HG03378 (cell line): ENCODE data around the gene ZNF497.
A peak's percentile ranks its signal among the peaks of the same experiment; 100 is the strongest.

ENCODE experiments used
- ATAC-seq: cut with Tn5 transposase; IDR thresholded peaks from one replicate; pipeline ENCODE4 v1.9.1; 2021; ENCODE audit warnings: mild to moderate bottlenecking, moderate library complexity; ENCODE audit not compliant: unreplicated experiment

Gene ZNF497

DNA sequence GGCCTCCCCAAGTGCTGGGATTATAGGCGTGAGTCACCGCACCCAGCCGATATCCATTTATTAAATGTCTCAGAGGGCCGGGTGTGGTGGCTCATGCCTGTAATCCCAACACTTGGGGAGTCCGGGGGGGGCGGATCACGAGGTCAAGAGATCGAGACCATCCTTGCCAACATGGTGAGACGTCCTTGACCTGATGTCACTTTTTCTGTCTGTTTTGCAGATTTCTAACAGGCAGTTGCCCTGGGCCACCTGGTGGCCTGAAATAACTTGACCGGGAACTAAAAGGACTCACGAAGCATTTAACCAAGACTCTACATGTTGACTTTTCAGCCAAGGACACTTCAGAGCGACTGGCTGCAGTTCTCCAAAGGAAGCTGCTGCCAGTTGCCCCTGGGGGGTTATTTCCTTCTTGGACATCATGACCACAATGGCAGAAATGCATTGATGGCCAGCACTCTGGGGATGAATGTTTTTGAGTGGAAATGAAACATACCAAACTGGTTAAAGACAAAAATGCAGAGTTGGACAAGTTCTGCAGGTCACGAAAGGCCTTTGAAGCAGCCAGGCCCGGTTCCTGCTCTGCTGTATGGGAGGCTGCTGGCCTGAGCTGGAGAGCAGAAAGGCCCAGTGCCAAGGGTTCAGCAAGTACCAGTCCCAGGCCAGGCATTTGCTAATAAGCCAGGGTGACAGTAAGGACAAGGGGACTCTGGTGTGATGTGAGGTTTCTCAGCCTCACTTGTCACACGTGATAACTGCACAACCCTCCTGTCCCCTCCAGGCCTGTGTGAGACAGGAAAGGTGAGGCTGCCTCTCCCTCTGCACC, 10.0 kb upstream of the ZNF497 start:
- ATAC-seq = no peak

DNA sequence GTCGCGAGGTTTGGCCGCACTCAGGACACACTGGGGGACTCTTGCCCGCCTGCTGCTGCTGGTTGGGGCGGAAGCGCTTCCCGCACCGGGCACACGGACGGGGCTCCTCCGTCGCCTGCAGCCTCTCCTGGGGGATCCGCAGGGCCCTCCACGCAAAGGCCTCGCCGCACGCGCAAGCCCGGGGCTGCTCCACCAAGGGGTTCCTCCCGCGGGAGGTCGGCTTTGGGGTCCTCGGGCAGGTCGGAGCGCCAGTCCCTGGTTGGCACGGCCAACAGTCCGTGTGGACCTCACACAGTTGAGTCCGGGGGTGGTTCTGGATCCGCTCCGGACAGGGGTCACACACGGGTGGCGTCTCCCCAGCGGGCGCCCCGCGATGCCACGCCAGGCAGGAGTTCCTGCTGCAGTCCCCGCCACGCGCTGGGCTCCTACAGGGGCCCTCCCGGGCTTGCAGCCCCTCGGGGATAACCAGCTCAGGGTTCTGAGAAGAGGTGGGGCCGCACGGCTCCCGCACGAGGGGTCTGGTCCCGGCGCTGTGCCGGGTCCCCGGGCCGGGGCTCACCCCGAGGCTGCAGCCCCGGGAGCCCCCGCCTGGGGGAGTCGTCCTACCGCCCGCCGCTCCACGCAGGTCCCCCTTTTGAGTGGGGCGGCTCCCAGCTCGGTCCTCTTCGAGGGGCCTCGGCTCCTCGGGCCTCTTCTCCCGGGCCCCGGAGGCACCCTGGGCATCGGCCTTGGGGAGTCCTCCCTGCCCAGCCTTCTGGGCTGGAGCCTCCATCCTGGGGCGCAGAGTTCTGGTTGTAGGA, 6.2 kb upstream of the ZNF497 start:
- no peak for ATAC-seq

DNA sequence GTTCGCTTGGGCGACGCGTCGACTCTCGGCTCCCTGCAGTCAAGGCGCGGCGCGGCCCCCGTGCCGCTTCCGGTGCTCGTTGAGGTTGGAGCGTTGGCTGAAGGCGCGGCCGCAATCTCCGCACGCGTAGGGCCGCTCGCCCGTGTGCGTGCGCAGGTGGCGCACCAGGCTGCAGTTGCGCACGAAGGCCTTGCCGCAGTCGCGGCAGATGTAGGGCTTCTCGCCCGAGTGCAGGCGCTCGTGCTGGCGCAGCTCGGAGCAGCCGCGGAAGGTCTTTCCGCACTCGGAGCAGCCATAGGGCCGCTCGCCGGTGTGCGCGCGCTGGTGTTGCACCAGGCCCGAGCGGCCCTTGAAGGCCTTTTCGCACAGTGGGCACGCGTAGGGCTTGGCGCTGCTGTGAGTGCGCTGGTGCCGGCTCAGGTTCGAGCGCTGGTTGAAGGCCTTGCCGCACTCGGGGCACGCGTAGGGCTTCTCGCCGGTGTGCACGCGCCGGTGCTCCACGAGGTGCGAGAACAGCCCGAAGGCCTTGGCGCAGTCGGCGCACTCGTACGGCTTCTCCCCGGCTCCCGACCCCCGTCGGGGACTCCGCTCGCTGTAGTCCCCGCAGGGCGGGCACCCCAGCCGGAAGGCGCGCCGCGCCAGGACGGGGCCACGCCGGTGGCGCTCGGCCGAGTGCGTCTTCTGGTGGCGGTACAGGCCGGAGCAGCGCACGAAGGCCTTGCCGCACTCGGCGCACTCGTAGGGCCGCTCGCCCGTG, 5.3 kb upstream of the ZNF497 start:
- ATAC-seq = no peak

DNA sequence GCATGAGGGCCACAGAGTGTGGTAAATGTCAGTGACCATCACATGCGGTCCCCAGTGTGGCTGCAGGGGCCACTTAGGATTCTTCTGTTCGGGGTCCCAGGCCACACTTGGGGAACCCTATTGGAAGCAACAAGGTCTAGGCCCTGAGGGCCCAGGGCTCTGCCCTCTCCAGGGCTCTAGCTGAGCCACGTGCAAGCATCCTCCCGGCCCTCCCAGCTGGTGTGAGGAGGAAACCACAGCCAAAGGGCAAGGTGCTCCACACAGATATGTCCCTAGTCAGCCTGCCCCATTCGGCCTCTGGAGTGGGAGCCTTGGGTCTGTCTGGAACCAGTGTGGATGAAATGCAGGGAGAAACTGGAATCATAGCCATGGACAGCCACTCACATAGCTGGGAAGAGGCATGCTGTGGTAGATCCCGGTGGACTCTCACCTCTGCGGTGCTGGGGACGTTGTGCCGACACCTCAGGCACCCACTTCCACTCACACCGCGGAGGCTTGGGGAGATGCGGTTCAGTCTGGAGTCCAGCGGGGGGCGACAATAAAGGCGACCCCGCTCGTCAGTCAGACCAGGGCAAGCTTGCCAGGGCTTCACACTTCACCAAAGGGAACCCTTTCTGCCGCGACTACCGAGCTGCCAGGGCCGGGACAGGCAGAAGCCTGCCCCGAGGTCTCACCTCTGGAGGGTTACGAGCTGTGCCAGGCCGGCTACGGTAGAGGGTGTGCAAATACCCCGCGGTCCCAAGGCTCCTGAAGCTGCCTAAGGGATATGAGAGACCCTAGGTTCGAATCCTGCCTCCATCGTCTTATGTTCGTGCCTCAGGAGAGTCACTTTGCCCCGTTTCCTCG, 4.3 kb upstream of the ZNF497 start:
- ATAC-seq = no peak

DNA sequence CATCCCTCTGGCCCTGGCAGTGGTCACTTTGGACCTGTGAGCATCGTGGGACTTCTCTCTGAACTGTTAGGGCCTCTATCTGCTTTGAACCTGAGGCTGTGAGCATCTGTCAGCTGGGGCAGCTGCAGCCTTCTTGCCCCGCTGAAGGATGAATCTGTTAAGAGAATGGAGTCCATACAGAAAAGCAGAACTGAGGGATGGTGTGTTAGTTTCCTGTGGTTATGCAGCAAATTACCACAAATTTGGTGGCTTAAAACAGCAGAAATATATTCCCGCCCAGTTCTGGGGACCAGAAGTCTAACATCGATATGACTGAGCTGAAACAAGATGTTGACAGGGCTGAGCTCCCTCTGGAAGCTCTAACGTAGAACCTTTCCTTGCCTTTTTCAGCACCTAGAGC, 1.6 kb upstream of the ZNF497 start:
- ATAC-seq = no peak

DNA sequence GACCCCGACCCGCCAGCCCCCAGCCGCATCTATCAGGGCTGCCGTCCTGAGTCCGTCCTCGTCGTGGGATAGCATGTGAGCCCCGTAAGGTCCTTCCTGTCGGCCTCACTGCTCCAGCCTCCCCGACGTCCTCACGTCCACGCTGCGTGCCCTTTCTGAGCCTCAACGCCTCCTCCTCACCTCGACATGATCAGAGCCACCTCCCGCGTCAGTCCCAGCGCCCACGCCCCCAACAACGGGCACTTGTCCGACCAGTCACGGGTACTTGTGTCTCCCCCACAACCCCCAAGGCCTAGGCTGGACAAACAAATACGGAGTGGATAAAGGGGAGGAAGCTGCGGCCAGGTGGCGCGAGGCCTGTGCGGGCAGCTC, 665 bp downstream of the ZNF497 start:
- ATAC-seq = peak; percentile 18

DNA sequence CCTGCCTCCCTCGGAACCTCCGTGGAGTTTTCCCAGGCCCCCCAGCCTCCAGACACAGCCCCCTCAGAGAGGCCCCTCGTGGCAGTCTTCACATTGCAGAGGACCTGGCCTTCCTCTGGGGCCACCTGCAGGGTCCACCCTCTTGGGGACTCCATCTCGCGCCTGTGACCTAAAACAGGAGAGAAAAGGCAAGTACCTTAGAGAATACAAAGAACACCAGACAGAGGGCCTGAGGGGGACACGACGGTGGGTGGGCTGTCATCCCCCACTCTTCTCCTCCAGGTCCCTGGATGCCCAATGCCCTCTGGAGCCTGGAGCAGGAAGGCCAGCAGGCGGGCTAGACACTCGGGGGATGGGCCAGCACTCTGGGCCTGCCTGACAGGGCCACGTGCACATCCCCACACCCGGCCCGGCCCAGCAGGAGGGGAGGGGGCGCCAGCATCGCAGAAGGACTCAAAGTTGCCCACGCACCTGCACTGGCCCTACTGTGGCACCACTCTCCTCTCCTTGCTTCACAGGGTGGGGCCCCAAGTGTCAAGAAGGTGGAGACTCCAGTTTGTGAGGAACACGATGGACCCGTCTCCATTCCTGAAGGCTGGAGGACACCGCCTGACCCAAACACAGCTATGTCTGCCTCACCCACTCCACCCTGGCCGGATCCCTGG, 4.9 kb downstream of the ZNF497 start:
- ATAC-seq = no peak

DNA sequence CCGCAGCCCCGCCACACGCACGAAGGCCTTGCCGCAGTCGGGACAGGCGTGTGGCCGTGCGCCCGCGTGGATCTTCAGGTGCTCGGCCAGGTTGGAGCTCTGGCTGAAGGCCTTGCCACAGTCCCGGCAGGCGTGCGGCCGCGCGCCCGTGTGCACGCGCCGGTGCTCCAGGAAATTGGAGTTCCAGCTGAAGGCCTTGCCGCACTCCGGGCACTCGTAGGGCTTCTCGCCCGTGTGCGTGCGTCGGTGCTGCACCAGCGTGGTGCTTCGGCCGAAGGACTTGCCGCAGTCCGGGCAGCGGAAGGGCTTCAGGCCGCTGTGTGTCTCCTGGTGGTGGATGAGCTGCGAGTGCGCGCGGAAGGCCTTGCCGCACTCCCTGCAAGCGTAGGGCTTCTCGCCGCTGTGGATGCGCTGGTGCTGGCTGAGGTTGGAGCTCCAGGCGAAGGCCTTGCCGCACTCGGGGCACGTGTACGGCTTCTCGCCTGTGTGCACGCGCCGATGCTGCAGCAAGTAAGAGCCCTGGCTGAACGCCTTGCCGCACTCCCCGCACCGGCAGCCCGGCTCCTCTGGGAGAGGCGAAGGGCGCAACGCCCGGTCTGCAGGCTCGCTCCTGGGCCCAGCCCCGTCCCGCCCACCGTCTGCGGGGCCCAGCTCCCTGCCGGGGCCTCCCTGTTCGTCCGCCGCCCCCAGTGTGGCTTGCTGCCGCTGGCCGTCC, 5.6 kb downstream of the ZNF497 start:
- no peak for ATAC-seq

DNA sequence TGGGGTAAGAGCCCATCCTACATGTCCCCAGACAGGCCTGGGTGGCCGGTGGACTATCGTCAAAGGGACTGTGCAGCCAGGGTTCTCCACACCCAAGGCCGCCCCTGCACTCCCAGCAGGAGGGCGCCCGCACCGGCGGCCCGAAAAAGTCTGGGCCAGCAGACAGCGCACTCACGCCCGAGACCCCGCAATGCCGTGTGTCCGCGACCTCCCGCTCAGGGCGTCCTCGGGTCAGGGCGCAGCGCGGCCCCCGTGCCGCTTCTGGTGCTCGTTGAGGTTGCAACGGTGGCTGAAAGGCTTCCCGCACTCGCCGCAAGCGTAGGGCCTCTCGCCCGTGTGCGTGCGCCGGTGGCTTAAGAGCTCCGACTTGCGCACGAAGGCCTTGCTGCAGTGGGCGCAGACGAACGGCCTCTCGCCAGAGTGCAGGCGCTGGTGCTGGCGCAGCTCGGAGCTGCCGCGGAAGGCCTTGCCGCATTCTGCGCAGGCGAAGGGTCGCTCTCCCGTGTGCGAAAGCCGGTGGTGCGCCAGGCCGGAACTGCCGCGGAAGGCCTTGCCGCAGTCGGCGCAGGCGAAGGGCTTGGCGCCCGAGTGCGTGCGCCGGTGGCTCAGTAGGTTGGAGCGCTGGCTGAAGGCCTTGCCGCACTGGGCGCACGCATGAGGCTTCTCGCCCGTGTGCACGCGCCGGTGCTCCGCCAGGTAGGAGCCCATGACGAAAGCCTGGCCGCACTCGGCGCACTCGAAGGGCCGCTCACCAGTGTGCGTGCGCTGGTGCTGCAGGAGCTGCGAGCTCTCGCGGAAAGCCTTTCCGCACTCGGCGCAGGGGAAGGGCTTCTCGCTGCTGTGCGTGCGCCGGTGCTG, 6.4 kb downstream of the ZNF497 start:
- ATAC-seq = no peak

DNA sequence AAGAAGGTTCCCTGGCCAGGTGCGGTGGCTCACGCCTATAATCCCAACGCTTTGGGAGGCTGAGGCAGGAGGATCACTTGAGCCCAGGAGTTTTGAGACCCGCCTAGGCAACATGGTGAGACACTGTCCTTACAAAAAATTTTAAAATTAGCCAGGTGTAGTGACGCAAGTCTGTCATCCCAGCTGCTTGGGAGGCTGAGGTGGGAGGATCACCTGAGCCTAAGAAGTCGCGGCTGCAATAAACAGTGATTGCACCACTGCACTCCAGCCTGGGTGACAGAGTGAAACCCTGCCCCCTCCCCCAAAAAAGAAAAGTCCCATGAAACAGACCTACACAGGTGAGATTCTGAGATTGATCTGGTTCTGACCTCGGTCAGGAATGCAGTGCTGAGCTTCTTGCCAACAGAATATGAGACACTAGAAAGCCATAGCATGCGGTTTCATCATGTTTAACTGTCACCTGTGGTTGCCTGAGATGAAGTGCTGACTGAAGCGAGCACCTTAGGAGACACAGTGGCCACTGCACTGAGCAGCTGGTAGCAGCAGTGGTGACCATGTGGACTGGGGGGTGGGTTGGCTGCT, 7.2 kb downstream of the ZNF497 start:
- ATAC-seq = no peak

DNA sequence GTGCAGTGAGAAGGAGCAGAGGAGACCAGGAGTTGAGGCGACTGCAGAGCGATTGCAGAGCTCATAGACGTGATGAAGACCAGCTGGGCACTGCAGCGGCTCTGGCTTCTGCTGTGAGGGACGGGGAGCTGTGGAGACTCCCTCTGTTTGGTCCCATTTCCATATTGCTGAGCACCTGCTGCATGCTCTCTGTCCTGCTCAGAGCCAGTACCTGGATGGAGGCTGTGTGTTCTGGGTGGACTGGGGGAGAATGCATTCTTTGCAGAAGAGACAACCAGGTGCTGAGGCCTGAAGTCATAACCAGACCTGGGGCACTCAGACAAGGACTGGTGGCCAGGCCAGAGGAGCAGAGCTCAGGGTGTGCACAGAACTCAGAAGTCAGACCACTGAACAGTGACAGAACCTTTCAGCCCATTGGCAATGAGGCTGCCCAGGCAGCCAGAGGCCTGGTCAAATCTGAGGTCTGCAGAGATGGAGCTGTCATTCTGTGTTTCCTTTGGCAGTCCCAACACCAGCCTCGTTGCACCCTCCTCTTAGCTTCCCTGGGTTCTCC, 8.0 kb downstream of the ZNF497 start:
- no peak for ATAC-seq

DNA sequence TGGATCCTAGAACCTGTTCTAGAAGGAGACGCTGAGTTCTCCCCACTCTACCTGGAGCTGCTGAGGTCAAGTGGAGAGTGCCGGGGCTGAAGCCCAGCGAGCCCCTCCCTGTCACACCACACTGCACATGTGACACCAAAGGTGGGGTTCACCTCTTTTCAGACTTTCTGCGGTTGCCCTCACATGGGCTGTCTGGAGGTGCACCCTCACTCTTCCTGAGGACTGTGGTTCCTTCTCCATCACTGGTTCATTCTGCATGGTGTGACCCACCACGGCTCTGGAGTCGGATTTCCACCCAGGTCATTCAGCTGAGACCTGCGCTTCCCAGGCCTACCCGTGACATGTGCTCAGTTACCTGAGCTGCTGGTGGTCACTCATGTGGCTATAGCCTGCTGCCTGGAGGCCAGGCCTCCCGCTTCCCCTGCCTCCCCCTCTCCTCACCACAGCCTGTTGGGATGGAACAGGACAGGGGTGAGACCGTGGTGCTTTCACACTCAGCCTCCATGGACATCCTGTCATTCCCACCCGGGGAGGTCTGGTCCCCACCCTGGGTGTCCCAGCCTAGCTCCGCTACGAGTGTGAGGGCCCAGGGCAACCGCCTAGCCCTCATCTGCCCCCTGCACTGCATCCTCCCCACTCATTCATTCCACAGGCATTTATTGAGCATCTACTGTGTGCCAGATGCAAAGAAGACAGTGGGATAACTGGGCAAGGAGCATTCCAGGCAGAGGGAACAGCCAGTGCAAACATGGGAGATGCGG, 8.7 kb downstream of the ZNF497 start:
- no peak for ATAC-seq

DNA sequence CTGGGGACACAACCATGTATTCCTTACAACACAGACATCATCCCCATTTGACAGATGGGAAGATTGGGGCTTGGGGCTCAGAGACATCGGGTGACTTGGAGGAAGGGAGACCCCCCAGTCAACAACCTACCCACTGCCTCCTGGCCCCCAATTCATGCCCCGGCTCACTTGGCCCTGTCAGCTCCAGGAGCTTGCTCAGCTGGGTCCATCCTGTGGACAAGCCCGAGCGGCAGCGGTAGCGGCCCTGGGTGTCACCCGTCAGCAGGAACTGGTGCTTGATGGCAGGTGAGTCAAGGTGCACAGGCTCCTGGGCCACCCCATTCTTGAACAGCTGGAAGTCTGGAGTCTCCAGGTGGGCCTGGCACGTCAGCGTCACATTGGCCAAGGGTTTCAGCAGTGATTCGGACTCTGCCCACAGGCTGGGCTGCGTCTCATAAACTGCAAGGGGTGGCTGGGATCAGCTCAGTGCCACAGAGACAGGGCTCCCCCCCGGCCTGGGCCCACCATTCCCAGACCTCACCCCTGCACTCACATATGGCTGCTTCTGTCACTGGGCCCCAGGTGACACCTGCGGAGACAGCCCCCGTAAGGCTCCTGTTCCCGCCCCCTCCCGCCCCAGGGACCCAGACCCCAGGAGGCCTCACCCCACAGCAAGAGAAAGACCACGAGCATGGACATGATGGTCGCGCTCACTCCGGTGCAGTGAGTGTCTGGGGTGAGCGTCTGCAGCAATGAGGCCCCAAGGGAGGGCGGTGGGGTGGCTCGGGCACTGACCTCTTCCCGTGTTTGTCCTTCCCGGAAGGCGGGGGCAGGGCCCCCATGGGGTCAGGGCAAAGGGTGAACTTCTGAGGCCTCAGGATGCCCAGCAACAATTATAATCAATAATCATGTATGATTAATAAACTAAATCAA, 9.5 kb downstream of the ZNF497 start, which contains the start of gene A1BG:
Gene A1BG, minus strand, starts transcription at position 733 of the 912 bp plus-strand sequence. Its CDS starts 55 bp downstream, at position 678.
- ATAC-seq = no peak

DNA sequence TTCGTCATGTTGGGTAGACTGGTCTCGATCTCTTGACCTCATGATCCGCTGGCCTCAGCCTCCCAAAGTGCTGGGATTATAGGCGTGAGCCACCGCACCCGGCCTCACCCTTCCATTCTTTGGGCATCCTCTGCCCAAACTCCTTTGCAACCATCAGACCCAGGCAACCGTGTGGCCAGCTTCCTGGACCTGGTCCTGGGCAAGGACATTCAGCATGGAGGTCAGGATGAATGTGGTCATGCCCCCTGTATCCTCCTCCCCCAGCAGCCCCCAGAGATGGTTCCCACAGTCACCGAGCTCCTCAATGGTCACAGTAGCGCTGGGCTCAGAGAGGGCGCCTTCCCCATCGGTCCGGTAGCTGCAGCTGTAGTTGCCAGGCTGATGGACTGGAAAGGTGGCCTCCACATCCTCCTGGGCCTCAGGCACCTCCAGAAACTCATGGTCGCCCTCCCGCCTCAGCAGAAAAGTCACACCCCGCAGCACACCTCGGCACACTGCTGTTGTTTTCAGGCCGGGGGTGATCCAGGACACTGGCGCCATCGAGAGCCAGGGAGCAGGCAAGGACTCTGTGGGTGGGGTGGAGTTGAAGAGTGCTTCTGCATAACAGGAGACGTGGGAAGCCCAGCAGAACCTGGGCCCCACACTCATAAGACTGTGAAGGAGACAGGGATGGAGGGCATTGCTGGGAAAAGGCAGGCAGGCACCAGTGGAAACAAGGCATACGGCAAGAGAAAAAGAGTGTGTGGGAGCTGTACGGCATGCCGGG, 10.4 kb downstream of the ZNF497 start:
- ATAC-seq = no peak

DNA sequence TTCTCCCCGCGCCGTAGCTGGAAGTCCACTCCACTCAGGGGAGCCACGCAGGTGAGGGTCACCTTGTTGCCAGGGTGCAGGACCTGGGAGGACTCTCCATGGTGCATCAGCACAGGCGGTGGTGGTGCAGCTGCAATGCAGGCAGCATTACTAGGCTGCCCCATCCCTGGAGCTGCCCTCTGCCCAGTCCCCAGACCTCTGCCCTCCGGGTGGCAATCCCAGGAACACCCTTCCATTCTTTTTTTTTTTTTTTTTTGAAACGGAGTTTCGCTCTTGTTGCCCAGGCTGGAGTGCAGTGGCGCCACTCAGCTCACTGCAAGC, 11.0 kb downstream of the ZNF497 start:
- no peak for ATAC-seq
